Astrocyte of the hippocampus (primary cell): ENCODE results near the gene PRR27.

Experiments
- DNase-seq: peaks from one replicate; pipeline ENCODE4 v3.0.0; 2011; ENCODE audit warnings: low read depth, low spot score

PRR27 gene

GRCh38 chr4:70197842-70198241 is 43.8 kb downstream of the PRR27 start:
- DNase-seq = peak; percentile 14

GRCh38 chr4:70203601-70204000 is 49.6 kb downstream of the PRR27 start:
- no peak for DNase-seq

DNA sequence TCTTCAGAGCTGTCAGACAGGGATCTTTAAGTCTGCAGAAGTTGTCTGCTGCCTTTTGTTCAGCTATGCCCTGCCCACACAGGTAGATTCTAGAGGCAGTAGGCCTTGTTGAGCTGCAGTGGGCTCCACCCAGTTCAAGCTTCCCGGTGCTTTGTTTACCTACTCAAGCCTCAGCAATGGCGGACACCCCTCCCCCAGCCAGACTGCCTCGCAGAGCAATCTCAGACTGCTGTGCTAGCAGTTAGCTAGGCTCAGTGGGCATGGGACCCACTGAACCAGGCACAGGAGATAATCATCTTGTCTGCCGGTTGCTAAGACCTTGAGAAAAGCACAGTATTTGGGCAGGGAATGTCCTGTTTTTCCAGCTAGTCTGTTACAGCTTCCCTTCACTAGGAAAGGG is 58.7 kb downstream of the PRR27 start:
- peak; percentile 0 for DNase-seq
